Putamen (tissue), 1 donor: ENCODE results near the gene GDPD4.

Experiments used
- DNase-seq: peaks from one replicate; pipeline ENCODE4 v3.0.0-alpha.2; 2016; ENCODE audit warnings: low spot score

Gene GDPD4

DNA sequence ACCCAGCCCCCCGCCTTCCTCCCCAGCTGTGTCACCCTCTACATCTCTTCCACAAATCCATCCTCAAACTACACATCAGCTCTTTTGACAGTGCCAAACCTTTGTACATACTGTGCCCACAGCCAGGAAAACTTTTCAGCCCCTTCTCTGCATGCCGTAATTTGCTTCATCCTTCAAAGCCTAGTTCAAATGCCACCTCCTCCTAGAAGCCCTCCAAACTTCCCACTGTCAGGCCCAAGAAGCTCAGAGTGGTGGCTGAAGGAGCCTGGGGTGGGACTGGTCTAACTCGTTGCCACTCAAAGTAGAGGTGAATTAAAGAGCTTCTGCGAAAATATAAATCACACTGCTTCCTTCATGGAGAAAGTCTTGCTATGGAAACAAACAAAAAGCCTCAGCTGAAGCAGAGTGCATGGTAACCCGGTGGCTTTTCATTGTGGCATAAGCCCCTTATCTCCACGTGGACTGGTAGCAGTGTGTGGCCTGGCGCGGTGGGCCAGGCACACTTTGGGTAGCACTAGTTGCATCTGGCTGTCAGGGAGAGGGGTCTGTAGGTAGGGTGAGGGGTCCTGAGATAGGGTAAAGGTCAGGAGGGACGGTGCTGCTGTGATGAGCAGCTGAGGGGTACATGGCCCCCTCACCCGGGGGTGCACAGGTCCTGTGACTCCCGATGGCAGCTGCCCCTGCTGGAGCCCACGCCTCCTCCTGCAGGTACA is 96.6 kb downstream of the GDPD4 start:
- DNase-seq, result no peak

DNA sequence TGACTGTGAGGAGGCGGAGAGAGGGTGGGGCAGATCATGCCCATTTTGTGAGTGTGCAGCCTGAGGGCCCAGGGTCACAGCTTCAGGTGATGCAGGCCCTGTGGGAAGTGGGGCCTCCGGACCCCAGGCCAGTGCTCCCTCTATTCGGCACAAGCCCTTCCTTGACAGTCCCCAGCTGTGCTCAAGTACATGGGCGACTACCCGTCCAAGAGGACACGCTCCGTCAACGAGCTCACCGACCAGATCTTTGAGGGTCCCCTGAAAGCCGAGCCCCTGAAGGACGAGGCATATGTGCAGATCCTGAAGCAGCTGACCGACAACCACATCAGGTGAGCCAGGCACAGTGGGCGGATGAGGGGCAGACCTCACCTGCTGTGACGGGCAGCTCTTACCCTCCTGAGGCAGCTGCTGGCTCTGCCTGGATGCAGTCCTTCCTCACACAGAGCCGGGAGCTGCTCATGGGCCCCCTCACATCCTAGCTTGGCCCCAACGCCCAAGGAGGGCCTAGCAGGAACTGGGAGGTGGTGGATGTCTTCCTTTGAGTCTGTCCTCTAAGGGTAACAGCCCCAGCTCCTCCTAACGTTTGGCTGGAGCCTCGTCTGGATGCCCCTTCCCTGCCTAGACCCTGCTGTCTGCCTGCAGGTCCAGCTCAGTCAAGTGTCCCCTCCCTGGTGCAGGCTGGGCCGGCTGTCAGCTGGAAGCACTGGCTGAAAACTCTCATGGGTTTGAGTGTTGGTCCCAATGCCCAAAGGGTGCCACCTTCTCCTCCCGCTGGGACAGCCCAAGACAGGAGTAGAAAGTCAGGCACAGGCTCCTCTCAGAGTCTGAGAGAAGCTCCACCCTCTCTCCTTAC is 97.4 kb downstream of the GDPD4 start:
- no peak for DNase-seq

DNA sequence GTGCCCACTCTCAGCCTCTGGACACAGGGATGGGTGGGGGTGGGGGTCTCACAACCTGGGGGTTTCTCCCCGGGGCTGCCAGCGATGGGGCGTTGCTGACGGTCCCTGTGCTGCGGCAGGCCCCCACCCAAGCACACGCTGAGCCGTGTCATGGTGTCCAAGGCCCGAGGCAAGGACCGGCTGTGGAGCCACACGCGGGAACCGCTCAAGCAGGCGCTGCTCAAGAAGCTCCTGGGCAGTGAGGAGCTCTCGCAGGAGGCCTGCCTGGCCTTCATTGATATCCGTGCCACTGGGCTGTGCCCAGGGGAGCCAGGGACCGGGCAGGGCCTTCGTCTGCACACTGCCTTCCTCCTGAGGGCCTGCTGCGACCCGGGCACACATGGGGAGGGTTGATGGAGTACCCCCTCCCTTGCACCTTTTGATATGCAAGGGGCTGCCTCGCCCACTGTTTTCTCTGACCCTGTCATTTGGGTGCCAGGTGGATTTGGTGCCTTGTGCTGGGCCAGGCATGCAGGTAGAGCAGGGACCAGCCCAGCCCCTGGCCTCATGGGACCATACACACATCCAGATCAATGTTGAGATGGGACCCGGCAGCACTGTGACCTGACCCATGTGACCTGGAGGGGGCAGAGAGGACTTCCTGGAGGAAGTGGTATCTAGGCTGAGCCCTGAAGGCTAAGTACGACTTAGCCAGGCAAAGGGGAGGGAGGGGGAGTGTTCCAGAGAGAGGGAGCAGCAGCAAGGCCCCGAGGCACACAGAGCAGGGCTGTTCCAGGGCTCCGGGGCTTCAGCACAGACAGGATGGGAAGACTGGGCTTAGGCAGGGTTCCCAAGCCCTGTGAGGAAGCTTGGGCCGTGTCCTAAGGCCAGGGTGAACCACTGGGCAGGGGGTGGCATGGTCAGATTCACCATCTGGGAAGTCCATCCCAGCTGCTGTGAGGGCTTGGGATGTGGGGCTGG is 98.3 kb downstream of the GDPD4 start:
- no peak for DNase-seq

DNA sequence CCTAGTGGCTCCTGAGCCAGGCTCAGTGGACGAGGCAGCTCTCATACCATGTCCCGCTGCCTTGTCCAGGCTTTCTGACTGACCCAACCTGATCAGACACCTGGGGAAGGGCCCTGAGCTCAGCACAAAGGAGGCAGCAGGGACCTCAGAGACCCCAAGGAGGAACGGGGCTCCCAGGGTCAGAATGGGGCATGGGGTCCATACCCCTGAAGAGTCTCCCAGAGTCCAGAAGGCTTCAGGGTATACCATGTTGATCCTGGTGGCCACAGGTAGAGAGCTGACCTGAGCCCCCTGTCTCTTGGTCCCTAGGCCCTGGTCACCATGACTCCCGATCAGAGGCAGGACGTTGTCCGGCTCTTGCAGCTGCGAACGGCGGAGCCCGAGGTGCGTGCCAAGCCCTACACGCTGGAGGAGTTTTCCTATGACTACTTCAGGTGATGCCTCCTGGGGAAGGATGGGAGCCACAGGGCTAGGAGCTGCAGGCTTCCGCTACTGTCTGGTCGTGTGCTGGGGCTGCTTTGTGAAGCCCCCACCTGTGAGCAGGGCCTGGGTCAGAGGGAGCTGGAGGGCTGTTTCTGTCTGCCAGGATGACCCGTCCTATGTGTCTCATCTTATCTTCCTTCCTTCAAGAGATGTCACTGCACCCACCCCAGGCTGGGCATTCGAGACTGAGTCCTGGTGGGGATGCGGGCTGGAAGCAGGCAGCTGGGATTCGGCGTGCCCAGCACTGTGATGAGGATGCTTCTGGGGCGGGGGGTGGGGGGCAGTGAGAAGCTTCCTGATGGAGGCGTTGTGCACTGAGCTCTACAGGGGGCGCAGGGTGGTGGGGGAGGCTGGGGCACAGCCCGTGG is 99.3 kb downstream of the GDPD4 start:
- DNase-seq, result no peak

DNA sequence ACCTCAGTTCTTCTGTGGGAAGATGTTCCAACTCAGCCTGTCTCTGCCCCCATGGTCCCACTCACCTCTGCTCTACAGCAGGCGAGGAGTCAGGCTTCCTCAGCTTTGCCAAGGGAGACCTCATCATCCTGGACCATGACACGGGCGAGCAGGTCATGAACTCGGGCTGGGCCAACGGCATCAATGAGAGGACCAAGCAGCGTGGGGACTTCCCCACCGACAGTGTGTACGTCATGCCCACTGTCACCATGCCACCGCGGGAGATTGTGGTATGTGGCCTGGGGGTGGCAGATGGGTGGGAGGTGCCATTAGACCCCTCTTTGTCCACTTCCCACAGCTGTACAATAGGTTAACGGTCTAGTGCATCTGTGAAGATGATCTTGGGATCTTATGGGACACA is 100.1 kb downstream of the GDPD4 start:
- DNase-seq, result no peak

DNA sequence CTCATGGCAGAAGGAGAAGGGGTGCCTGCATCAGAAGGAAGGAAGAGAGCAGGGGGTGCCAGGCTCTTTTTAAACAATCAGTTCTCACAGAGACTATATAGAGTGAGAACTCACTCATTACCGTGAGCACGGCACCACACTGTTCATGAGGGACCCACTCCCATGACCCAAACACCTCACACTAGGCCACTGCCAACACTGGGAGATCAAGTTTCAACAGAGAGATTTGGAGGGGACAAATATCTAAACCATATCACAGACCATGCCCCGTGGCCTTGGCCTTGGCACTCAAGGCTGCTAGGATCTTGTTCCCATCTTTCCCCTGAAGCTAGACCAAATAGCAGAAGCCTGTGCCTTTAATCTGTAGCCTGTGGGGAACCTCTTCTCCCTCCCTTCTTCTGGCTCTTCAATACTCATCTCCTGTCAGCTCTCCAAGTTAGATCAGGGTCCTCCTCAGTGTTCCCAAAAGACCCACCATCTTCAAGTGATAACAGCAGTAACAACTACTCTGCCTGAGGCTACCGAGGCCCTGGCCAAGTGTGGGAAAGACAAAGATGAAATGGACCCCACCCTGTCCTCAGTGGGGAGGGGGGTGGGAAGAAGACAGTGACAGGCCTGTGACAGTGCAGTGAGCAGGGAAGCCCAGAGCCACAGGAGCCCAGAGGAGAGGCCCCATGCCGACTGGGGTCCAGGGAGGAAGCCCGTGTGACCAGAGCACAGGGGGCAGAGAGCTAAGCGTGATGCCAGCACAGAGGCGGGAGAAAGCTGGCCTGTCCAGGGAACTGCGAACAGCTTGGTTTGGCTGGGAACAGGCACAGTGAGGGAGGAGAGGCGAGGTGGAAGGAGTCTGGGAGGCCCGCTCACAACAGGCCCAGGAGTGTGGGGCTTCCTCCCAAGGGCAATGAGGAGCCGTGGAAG is 100.9 kb downstream of the GDPD4 start:
- no peak for DNase-seq

DNA sequence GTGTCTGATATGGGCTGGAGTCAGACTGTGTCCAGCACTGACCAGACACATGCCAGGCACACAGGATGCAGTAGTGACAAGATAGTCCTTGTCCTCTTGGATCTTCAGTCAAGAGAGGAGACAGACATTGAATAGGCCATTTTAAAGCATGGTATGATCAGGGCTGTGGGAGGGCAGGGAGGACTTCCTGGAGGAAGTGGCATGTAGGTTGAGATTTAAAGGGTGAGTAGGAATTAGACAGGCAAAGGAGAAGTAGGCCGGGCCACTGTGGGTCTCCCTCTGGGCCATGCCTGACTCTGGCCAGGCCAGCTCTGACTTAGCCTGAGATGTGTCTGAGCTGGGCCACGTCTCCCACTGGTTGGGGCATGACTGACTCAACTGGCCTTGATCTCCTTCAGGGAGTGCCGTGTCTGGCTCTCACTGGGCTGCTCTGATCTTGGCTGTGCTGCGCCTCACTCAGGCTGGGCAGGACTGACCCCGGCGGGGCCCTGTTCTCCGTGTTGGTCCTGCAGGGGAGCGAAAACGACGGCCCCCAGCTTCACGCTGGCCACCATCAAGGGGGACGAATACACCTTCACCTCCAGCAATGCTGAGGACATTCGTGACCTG is 102.2 kb downstream of the GDPD4 start:
- no peak for DNase-seq

DNA sequence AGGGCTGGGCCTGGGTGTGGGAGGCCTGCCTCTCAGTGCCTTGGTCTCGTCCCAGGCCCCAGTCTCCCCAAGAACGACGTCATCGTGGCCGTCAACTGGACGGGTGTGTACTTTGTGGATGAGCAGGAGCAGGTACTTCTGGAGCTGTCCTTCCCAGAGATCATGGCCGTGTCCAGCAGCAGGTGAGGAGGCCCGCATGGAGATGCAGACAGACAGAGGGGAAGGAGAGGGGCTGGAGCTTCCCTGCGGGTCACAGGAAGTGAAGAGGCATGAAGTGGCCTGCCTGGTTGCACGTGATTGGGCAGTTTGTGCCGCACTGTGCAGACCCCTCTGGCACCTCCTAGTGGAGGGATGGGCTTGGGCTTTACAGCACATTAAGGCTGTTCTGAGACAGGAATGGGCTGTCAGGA is 103.0 kb downstream of the GDPD4 start:
- DNase-seq, result no peak

DNA sequence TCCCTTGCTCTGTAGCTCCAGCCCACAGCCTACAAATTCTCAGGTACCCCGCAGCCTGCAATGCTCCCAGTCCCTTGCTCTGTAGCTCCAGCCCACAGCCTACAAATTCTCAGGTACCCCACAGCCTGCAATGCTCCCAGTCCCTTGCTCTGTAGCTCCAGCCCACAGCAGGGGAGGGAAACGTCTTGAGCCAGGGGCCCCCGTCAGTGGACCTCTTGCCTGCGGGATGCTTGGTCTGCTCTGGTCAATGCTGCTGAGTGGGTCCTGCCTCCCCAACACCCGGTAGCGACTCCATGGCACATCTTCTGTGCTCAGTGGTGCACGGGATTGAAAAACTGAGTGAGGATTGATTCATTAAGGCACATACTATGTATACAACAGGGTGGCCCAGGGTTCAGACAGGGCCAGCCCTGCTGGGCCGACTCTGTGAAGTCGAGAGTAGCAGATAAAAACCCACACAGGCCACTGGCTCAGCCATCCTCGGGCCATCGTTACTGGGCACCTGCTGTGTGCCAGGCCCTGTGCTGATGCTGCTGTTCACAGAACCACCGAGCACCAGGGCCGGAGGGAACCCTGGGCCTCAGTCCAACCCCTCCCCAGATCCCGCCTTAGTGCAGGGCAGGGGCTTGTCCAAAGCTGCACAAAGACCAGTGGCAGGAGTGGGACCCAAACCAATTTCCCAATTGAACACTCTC is 103.7 kb downstream of the GDPD4 start:
- DNase-seq, result no peak

DNA sequence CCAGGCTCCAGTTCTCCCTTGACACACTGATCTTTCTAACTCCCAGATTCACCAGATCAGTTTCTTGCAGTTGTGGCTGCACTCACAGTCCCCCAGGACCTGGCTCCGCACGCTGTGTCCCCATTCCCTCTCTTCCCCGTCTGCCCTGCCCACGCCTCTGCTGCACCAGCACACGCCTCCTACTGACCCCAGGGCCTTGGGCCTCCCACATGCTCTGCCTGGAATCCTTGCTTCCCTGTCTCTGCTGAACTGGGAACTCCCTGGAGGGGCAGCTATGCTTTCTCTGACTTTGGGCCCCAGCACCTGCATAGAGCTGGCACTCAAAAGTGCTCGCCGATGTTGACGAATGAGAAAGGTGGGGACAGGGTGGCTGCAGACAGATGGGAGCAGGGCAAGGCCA is 104.5 kb downstream of the GDPD4 start:
- DNase-seq, result no peak

DNA sequence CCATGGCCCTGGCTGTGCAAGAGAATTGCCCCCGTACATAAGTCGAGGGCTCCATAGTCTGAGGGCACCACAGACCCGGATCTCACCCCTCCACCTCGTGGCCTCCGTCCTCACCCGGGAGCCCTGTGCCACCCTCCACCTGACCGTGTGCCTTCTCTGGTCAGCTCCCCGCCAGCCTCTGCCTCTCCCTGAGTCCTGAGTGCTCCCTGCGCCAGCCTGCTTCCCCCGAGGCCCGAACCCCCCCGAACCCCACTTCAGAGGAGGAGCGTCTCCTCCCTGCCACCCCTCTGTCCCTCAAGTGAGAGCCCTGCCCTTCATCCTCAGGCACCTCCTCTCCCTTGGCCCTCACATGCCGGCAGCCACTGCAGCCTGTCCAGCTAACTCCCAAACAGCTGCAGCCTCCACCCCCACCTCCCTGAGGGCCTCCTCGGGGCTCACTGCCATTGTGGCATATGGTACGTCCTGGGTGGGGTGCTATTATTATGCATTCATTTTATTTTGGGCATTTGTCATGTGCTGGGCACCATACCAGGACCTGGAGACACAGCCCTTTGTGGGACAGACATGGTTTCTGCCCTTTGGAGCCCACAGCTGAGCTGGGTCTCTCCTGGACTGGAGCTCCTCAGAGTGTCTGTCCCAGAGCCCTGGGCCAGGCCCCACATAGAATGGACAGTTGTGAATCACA is 106.3 kb downstream of the GDPD4 start:
- DNase-seq, result no peak

DNA sequence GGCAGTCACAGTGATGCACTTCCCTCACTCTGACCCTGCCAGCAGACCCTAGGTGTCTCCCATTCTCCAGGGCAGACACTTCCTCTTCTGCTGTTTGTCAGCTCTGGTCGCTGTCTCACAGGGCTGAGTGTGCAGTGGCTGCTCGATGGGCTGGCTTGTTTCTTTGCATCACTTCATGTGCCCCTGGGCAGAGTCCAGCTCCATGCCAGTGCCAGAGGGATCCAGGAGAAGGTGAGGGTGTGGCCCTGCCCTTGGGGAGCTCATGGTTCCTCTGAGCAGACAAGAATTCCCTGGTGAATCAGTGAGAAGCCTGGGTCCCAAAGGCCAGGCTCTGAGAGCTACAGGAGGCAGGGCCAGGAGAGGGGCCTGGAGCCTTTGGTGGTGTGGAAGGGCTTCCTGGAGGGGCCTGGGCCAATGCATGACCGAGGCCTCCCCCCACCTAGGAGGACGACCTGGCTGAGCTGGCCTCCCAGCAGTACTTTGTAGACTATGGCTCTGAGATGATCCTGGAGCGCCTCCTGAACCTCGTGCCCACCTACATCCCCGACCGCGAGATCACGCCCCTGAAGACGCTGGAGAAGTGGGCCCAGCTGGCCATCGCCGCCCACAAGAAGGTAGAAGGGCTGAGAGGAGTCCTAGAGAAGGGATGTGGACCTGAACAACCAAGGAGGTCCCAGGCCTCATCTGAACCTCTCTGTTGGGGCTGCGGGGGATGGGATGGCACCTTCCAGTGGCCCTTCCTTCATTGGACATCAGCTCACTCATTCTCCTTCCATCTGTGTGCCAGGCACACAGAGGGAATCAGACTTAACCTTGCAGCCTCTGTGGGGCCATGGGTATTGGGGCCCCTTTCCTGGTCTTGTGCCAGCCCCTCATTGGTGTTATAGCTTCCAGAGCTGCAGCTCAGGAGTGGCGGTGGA is 107.3 kb downstream of the GDPD4 start:
- no peak for DNase-seq

DNA sequence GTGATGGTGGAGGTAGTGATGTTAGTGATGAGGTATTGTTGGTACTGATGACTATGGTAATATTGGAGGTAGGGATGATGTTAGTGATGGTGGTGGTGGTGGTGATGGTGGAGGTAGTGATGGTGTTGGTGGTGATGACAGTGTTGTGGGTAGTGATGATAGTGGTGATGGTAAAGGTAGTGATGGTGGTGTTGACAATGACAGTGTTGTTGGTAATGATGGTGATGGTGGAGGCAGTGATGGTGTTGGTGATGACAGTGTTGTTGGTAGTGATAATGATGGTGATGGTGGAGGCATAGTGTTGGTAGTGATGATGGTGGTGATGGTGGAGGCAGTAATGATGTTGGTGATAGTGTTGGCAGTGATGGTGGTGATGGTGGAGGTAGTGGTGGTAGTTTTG is 108.3 kb downstream of the GDPD4 start:
- no peak for DNase-seq

DNA sequence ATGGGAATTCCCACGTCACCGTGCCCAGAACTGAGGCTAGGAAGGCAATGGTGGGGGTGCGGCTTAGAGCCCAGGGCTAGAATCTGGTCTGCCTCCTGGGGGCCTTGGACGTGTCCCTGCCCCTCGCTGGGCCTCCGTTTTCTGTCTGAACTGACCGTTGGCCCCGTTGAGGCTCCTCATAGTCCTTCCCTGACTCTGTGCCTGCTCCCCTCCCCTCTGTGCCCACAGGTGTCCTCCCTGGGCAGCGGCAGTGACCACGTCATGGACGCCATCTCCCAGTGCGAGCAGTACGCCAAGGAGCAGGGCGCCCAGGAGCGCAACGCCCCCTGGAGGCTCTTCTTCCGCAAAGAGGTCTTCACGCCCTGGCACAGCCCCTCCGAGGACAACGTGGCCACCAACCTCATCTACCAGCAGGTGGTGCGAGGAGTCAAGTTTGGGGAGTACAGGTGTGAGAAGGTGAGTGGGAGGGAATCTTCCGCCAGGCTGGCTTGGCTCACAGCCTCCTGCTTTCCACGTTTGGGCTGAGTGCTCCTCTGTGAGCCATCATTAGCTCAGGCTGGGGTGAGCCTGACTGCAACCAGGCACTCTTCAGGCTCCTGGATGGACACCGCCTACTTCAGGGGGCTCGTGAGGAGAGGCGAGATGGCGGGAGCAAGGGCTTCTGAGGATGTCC is 109.5 kb downstream of the GDPD4 start:
- DNase-seq, result no peak

DNA sequence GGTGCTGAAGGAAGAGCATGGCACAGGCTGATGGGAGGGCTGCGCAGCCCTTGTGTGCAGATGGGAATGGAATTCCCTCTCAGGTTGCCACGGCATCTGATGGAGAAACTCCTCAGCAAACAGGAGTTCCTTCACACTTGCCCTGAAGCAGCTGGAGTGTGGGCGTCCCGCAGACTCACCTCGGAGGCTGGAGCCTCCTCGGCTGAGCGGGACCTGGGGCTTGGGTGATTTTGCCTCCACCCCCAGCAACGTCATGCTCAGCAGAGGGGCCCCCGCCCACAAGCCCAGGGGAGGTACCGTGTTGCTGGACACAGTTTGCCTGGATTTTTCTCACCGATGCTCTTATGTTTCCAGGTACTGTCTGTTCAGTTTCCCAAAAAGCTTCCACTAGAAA is 110.1 kb downstream of the GDPD4 start:
- no peak for DNase-seq

DNA sequence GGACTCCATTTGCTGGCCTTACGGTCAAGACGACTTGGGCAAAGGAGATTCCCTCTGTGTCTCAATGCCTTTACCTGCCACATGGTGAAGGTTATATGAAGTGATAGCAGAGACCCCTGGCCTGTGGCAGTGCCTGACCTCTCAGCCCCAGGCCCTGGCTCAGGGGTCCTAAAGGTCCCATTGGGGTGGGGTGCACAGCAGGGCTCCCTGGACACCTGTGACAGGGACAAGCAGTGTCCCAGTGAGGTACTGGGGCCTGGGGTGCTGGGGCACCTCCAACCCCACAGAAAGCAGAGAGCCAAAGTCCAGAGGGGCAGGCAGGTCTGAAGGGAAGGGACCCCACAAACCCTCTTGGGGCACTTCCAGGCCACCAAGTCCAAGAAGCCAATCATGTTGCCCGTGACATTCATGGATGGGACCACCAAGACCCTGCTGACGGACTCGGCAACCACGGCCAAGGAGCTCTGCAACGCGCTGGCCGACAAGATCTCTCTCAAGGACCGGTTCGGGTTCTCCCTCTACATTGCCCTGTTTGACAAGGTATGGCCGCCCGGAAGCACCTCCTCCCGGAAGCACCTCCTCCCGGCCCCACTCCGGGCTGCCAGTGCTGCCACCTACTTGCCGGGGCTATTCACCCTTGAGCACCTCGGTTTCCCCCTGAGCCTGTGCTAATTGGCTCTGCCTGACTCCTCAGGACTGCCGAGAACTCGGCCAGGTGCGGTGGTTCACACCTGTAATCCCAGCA is 111.0 kb downstream of the GDPD4 start:
- no peak for DNase-seq
